Sciatic nerve (tissue), 2 donors: ENCODE results near the gene PCSK9. TPM values are rescaled to one million over a fixed set of nuclear protein-coding genes. Genes with fewer than 3 reads are reported as not detected.
"Not testable (repeated sequence)": the region's sequence is repeated elsewhere in the genome, so short reads cannot be mapped to it uniquely, and the experiment has no call there.

Experiments used
- ATAC-seq: fragments of 200-7000 bp; cut with Tn5 transposase; one replicate; pipeline ENCODE4 v1.9.1; 2020; ENCODE audit warnings: mild to moderate bottlenecking, moderate library complexity
- DNase-seq: peaks from one replicate; pipeline ENCODE4 v3.0.0-alpha.2; 2020; ENCODE audit warnings: low spot score
- intact Hi-C: fragments of 100-400 bp; cut with DNase I; formaldehyde crosslinking; loops from one replicate; pipeline ENCODE4 v1.14.2; 2022
- total RNA-seq: library from RNA; stranded (reverse); fragmentation: NEBNext Ultra II Directional; extraction: Animal tissue kit (Norgen Biotek cat#: 25700); gene quantifications from one replicate; pipeline ENCODE4 v1.2.1, GENCODE V29; 2021
- donor health status: DM: no; HTN: no; CAD: no.
- donor health status: DM: no; HTN: no; CAD: no.

PCSK9 gene
- total RNA-seq, 1 donor from 2014 or later = 8.6 TPM

DNA sequence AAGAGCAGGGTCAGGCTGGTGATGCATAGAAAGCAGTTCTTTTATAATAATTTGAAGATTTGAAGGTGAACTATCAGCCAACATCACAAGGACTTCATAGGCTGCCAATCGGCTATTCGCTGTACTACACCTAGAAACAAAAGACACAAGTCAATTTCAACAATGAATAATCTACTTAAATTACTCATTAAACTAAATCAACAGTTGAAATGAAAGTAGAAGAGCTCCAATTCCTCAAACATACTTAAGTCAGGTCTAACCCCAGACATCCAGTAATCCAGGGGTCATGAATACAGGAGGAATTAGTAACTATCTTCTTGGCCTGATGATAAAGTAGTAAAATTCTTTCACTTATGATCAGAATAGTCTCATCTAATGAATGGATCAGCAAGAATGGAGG is 64.5 kb downstream of the PCSK9 start:
- no peak for ATAC-seq
- intact Hi-C loops = no loop called here
- no peak for DNase-seq

DNA sequence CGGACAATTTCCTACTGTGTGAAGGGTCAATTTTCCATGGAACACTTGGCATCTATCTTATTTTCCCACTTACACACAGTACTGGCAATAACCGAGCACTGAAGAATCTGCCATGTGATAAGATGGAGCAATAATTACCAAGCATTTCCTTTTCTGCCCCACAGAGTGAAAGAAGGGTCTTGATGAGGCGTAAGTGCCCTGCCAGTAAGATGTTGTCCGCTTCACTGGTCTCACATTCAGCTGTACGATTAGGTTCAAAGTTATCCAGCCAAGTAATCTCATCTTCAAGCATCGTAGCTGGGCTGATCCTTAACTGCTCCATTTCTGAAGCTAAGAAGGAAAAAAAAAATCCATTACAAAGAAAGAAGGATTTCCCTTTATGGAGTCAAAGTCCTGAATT is 67.8 kb downstream of the PCSK9 start:
- DNase-seq (no peak), ATAC-seq (no peak)
- intact Hi-C loops = no loop called here

DNA sequence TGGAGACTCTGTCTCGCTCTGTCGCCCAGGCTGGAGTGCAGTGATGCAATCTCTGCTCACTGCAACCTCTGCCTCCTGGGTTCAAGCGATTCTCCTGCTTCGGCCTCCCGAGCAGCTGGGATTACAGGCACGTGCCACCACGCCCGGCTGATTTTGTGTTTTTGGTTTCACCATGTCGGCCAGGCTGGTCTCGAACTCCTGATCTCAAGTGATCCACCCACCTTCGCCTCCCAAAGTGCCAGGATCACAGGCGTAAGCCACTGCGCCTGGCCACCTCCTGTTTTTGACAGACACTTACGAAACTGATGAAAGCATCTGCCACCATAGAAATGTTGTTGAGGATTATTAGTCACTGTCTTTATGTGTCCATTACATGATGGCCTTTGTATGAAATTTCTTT is 69.7 kb downstream of the PCSK9 start:
- intact Hi-C loops, DNase-seq, ATAC-seq: not testable (repeated sequence)

Other genes starting within 250 kb of the PCSK9 start
- 0.36 TPM for gene TTC22, start 238.2 kb upstream of the PCSK9 start, total RNA-seq
- 158 TPM for gene DHCR24, start 152.4 kb upstream of the PCSK9 start, total RNA-seq
- not detected for gene TMEM61, start 58.9 kb upstream of the PCSK9 start, total RNA-seq
- not detected for gene BSND, start 40.6 kb upstream of the PCSK9 start, total RNA-seq
- 57.6 TPM for gene USP24, start 175.8 kb downstream of the PCSK9 start, total RNA-seq